H1 (cell line): ENCODE measurements around the gene CTDP1.

Experiments
- POLR2A ChIP-seq, 2 experiments: IDR thresholded peaks; 1 replicate in 1 of 2; 2 replicates in 1 of 2; pipeline ENCODE4 v1.6.1; 2011; ENCODE audit warnings: low read depth in 2 of 2, low read length in 2 of 2, mild to moderate bottlenecking in 2 of 2; ENCODE audit errors: control extremely low read depth in 1 of 2
- POLR2AphosphoS5 ChIP-seq: IDR thresholded peaks from 2 replicates; pipeline ENCODE4 v1.6.1; 2011; ENCODE audit warnings: low read depth, low read length
- TF ChIP-seq, protein P1 (sequence below), 3 experiments: IDR thresholded peaks; 1 replicate in 2 of 3; 2 replicates in 1 of 3; pipeline versions ENCODE4 v1.5.1 to v1.6.1; 2011; ENCODE audit warnings: low read length in 3 of 3, mild to moderate bottlenecking in 3 of 3, inconsistent platforms in 2 of 3, low read depth in 1 of 3, moderate library complexity in 1 of 3; ENCODE audit not compliant: insufficient read depth in 1 of 3; ENCODE audit errors: control extremely low read depth in 1 of 3

GRCh38 chr18:79738041-79738461, 58.4 kb downstream of the CTDP1 start:
- no peak for TF ChIP-seq POLR2A (IDR thresholded peaks at IDR 0.05; ENCODE audit: control extremely low read depth in 1 of 2, low read depth in 2 of 2, low read length in 2 of 2)
- TF ChIP-seq POLR2AphosphoS5 = no peak
- TF ChIP-seq, protein P1, sequence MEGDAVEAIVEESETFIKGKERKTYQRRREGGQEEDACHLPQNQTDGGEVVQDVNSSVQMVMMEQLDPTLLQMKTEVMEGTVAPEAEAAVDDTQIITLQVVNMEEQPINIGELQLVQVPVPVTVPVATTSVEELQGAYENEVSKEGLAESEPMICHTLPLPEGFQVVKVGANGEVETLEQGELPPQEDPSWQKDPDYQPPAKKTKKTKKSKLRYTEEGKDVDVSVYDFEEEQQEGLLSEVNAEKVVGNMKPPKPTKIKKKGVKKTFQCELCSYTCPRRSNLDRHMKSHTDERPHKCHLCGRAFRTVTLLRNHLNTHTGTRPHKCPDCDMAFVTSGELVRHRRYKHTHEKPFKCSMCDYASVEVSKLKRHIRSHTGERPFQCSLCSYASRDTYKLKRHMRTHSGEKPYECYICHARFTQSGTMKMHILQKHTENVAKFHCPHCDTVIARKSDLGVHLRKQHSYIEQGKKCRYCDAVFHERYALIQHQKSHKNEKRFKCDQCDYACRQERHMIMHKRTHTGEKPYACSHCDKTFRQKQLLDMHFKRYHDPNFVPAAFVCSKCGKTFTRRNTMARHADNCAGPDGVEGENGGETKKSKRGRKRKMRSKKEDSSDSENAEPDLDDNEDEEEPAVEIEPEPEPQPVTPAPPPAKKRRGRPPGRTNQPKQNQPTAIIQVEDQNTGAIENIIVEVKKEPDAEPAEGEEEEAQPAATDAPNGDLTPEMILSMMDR (IDR thresholded peaks at IDR 0.05; ENCODE audit: control extremely low read depth in 1 of 3, insufficient read depth in 1 of 3, low read depth in 1 of 3, low read length in 3 of 3) = no peak
